Lower leg skin (tissue), 3 donors: Measurements from ENCODE around the gene SELP.

Experiments used
- POLR2A ChIP-seq, 2 donors: fragments of 450-650 bp; IDR thresholded peaks; one replicate each; pipeline ENCODE4 v1.6.1; 2016 to 2017; ENCODE audit warnings: antibody characterized with exemption in 2 of 2, mild to moderate bottlenecking in 1 of 2, moderate library complexity in 1 of 2
- TF ChIP-seq, protein P1 (sequence below), 3 donors: fragments of 450-650 bp; IDR thresholded peaks; one replicate each; pipeline ENCODE4 v1.5.1; 2016; ENCODE audit warnings: antibody characterized with exemption in 3 of 3, mild to moderate bottlenecking in 3 of 3, moderate library complexity in 2 of 3

DNA sequence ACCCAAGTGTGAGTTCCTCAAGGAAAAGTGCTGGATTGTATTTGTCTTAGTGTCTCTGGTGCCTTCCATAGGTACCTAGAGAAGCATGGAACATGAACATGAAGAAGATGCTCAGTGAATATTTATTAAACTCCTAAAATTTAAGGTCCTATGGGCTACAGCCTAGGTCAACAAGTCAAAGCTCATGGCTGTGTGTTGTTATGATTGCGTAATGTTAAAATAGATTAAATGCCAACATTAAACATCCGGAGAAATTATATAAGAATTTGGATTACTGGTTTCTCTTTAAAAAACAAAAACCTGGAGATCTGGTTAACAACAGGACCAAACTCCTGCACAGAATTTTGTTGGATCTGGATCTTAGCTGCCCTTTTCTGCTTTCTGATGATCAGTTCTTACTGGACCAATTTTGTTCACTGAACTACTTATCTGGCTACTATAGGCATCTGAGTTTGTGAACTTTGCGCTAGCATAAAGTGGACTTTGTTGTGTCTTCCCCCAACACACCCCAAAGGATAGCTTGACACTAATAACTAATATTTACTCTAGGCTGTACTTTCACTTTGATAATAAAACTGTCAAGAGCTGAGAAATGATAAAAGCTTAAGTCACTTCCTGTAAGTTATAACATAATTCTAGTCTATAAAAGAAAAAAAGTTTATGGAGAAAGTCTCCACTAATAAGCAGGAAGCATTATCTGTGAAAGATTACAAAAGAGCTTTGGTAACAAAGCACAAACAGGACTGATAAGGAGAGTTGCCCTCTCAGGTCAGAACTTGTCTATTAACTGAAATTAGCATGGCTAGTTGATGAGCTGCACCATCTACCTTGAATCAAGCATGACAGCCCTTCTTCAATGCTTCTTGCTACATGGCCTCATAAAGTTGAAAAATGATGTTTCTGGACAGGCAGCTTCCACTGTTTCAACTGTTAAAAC lies 64.3 kb downstream of the SELP start:
- no peak for TF ChIP-seq POLR2A (IDR thresholded peaks at IDR 0.05)
- TF ChIP-seq, protein P1, sequence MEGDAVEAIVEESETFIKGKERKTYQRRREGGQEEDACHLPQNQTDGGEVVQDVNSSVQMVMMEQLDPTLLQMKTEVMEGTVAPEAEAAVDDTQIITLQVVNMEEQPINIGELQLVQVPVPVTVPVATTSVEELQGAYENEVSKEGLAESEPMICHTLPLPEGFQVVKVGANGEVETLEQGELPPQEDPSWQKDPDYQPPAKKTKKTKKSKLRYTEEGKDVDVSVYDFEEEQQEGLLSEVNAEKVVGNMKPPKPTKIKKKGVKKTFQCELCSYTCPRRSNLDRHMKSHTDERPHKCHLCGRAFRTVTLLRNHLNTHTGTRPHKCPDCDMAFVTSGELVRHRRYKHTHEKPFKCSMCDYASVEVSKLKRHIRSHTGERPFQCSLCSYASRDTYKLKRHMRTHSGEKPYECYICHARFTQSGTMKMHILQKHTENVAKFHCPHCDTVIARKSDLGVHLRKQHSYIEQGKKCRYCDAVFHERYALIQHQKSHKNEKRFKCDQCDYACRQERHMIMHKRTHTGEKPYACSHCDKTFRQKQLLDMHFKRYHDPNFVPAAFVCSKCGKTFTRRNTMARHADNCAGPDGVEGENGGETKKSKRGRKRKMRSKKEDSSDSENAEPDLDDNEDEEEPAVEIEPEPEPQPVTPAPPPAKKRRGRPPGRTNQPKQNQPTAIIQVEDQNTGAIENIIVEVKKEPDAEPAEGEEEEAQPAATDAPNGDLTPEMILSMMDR (IDR thresholded peaks at IDR 0.05), result no peak
